ENCODE measurements around the gene DNAH12. TPM values are rescaled to one million over a fixed set of nuclear protein-coding genes. Genes with fewer than 3 reads are reported as not detected.

The DNAH12 gene
- total and polyA plus RNA-seq, 8 donors = 0.23 to 8.2 (median 0.81) TPM; not detected in 4

GRCh38 chr3:57292159-57292896 lies 251.8 kb downstream of the DNAH12 start, which contains the start of gene ASB14:
TSS of gene ASB14 (minus strand) at chr3:57292685. CDS start at chr3:57292033, 652 bp downstream.
- H3K36me3 ChIP-seq = no peaks in the 10 kb centered on the region
- DNase-seq = no peak
- TF ChIP-seq POLR2AphosphoS5 (IDR thresholded peaks at IDR 0.05) (no peak), POLR2A (IDR thresholded peaks at IDR 0.05) (no peak), CTCF (IDR thresholded peaks at IDR 0.05) (no peak), EP300 (IDR thresholded peaks at IDR 0.05) (no peak)
- intact Hi-C loops (cut with DNase I; ENCODE audit: low total_unique reads) = no loop called here
- H3K27me3 ChIP-seq = peaks cover 0 to 4% (median 0%) of the 10 kb centered on the region in 3 donors
- H3K4me3 ChIP-seq = no peak within 1 kb of the TSS
- WGBS, 5 donors = 81 to 97% (median 85%) methylated on average over 1 of the region's 1 CpG
- no peaks in the 10 kb centered on the region for H3K4me1 ChIP-seq
- no peaks in the 10 kb centered on the region for H3K9me3 ChIP-seq
- no peak within 1 kb of the TSS for H3K27ac ChIP-seq

GRCh38 chr3:57288403-57288802 lies 255.7 kb downstream of the DNAH12 start:
- WGBS, 5 donors = 88 to 93% (median 90%) methylated on average over 9 of the region's 9 CpGs

GRCh38 chr3:57287205-57287604 lies 256.9 kb downstream of the DNAH12 start:
- Histone ChIP-seq H3K27me3 (peaks cover 0 to 4% (median 0%) of the 10 kb centered on the region in 3 donors), H3K9me3 (no peaks in the 10 kb centered on the region), H3K4me1 (no peaks in the 10 kb centered on the region), H3K4me3 (no peak overlapping the region), H3K27ac (no peak overlapping the region), H3K36me3 (no peaks in the 10 kb centered on the region)
- TF ChIP-seq POLR2A (IDR thresholded peaks at IDR 0.05) = no peak
- TF ChIP-seq EP300 (IDR thresholded peaks at IDR 0.05) = no peak
- TF ChIP-seq POLR2AphosphoS5 (IDR thresholded peaks at IDR 0.05) = no peak
- no peak for TF ChIP-seq CTCF (IDR thresholded peaks at IDR 0.05)
- no peak for DNase-seq
- WGBS, 5 donors = 27 to 54% (median 44%) methylated on average over 2 of the region's 2 CpGs
- intact Hi-C loops (cut with DNase I; ENCODE audit: low total_unique reads) = no loop called here

More at GRCh38 chr3:57288403-57288802, 255.7 kb downstream of the DNAH12 start:
- H3K9me3 ChIP-seq = no peaks in the 10 kb centered on the region
- DNase-seq = no peak
- H3K4me1 ChIP-seq = no peaks in the 10 kb centered on the region
- H3K36me3 ChIP-seq = no peaks in the 10 kb centered on the region
- no peak overlapping the region for H3K27ac ChIP-seq
- peaks cover 0 to 4% (median 0%) of the 10 kb centered on the region in 3 donors for H3K27me3 ChIP-seq
- intact Hi-C loops (cut with DNase I; ENCODE audit: low total_unique reads) = no loop called here
- H3K4me3 ChIP-seq = no peak overlapping the region
- TF ChIP-seq POLR2AphosphoS5 (IDR thresholded peaks at IDR 0.05) (no peak), POLR2A (IDR thresholded peaks at IDR 0.05) (no peak), EP300 (IDR thresholded peaks at IDR 0.05) (no peak), CTCF (IDR thresholded peaks at IDR 0.05) (no peak)

GRCh38 chr3:57283334-57283733 lies 260.8 kb downstream of the DNAH12 start:
- Histone ChIP-seq H3K27me3 (no peaks in the 10 kb centered on the region), H3K36me3 (no peaks in the 10 kb centered on the region), H3K9me3 (peaks cover 0 to 11% (median 4%) of the 10 kb centered on the region in 4 donors), H3K27ac (no peak overlapping the region), H3K4me1 (no peaks in the 10 kb centered on the region), H3K4me3 (no peak overlapping the region)
- WGBS, 5 donors = 46 to 72% (median 65%) methylated on average over 6 of the region's 6 CpGs
- intact Hi-C loops (cut with DNase I; ENCODE audit: low total_unique reads) = no loop called here
- DNase-seq = no peak
- no peak for TF ChIP-seq POLR2AphosphoS5 (IDR thresholded peaks at IDR 0.05)
- no peak for TF ChIP-seq CTCF (IDR thresholded peaks at IDR 0.05)
- TF ChIP-seq EP300 (IDR thresholded peaks at IDR 0.05) = no peak
- no peak for TF ChIP-seq POLR2A (IDR thresholded peaks at IDR 0.05)
